ENCODE measurements around the gene FAM237B.
"Not testable (repeated sequence)": the region's sequence is repeated elsewhere in the genome, so short reads cannot be mapped to it uniquely, and the experiment has no call there.

FAM237B gene

DNA sequence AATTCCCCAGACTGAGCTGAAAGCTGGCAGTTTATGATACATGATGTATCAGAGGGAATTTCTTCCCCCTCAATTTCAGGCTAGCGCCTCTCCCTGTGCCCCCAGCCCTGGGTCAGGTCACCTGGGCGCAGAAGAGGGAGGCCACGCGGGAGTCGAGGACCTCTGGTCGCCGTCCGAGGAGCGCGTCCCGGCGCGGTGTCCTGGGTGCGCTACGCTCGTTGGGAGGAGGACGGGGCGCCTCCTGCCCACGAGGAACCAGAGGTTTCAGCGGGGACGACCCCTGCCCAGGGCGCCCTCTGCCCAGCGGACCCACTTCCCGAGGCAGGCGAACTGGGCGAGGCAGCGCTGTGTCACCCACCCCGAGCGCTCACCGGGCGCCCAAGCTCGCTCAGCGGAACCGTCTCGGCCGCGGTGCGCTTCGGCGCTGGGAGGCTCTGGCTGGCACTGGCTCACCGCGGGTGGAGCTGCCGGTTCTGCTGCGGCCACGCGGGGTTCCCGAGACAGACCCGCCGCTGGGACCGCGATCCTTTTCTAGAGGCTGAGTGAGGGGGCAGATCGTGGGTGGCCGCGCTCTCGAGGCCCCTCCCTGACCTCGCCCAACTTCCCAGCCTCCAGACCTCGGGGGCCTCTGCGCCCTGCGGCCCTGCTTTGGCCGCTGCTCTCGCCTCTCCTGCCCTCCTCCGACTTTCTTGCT is at the start of gene FAM237B:
FAM237B (minus strand) TSS at position 504 of the 694 bp plus-strand sequence. CDS start 1,556 bp downstream, outside the sequence.
- H3K4me1 Mint-ChIP-seq (ENCODE audit: low read depth): peaks cover 12% of the 10 kb centered on the region
- no peaks in the 10 kb centered on the region for H3K9me3 Mint-ChIP-seq
- peaks cover 62% of the 10 kb centered on the region for H3K27me3 Mint-ChIP-seq
- H3K27ac Mint-ChIP-seq: no peak within 1 kb of the TSS
- H3K4me3 Mint-ChIP-seq: peak within 1 kb of the TSS; percentile 52
- H3K36me3 Mint-ChIP-seq (ENCODE audit: low read depth): no peaks in the 10 kb centered on the region

DNA sequence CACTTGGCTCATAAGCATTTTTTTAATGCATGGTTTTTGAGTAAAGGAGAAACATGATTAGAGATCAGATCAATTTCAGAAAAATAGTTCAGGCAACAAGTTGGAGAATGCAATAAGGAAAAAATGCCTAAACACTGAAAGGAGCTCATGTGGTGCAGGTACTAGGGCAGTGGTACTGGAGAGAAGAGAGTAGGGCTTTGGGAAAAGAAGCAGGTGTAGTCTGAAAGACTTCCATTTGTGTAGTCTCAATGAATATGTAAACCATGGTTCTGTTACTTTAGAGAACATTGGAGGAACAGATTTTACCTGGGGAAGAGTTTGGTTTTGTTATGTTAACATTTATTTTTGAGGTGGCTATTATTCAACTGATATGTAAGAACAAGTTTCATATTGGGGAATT is 30.9 kb upstream of the FAM237B start:
- Mint-ChIP-seq H3K9me3 (peaks cover 5% of the 10 kb centered on the region), H3K4me1 (ENCODE audit: low read depth) (peaks cover 37% of the 10 kb centered on the region), H3K4me3 (no peak overlapping the region), H3K27ac (no peak overlapping the region), H3K27me3 (no peaks in the 10 kb centered on the region), H3K36me3 (ENCODE audit: low read depth) (peaks cover 69% of the 10 kb centered on the region)

DNA sequence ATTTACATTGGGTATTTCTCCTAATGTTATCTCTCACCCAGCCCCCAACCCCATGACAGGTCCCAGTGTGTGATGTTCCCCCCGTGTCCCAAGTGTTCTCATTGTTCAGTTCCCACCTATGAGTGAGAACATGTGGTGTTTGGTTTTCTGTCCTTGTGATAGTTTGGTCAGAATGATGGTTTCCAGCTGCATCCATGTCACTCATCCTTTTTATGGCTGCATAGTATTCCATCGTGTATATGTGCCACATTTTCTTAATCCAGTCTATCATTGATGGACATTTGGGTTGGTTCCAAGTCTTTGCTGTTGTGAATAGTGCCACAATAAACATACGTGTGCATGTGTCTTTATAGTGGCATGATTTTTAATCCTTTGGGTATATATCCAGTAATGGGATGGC is 28.9 kb upstream of the FAM237B start:
- H3K36me3 Mint-ChIP-seq (ENCODE audit: low read depth): peaks cover 51% of the 10 kb centered on the region

DNA sequence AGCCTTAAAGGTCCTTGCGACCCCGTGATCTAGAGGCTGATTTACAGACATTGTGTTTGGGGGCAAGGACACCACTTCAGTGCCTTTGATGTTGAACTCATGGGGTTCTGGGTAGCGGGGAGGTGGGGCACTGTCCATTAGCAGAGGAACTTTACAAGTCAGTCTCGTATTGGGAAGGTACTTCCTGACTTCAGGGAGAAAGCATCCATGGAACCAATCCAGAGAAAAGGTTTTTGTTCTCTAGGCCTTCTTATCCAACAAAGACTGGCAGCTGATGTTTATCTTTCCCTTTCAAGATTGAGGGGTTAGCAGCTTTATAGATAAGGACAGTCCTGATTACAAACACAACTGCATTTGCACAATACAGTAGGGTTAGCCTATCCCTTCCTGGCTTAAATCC is 28.2 kb upstream of the FAM237B start:
- Mint-ChIP-seq H3K27ac (no peak overlapping the region), H3K27me3 (no peaks in the 10 kb centered on the region), H3K4me3 (no peak overlapping the region)

More for the DNA sequence above, 28.9 kb upstream of the FAM237B start:
- not testable (repeated sequence) for H3K27me3 Mint-ChIP-seq, H3K4me3 Mint-ChIP-seq, H3K27ac Mint-ChIP-seq, H3K9me3 Mint-ChIP-seq
- peaks cover 52% of the 10 kb centered on the region for H3K4me1 Mint-ChIP-seq (ENCODE audit: low read depth)

DNA sequence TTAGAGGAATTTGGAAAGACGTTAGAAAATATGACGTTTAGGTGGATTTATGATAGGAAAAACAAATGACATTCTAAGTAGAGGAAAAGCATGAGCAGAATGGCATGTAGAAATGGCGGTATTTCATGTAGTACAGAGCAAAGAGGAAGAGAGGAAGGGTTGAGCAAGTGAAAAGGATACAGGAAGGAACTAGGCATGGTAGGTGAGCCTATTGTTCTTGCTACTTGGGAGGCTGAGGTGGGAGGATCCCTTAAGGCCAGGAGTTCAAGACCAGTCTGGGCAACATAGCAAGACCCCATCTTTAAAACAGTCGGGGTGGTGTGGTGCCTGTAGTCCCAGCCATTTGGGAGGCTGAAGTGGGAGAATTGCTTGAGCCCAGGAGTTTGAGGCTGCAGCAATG is 26.7 kb upstream of the FAM237B start:
- Mint-ChIP-seq H3K36me3 (ENCODE audit: low read depth) (peaks cover 32% of the 10 kb centered on the region), H3K9me3 (no peaks in the 10 kb centered on the region), H3K27me3 (no peaks in the 10 kb centered on the region), H3K4me1 (ENCODE audit: low read depth) (peaks cover 54% of the 10 kb centered on the region), H3K4me3 (peak overlapping the region; percentile 95), H3K27ac (peak overlapping the region; percentile 12)

More for the DNA sequence above, 28.2 kb upstream of the FAM237B start:
- H3K36me3 Mint-ChIP-seq (ENCODE audit: low read depth): peaks cover 44% of the 10 kb centered on the region
- peaks cover 54% of the 10 kb centered on the region for H3K4me1 Mint-ChIP-seq (ENCODE audit: low read depth)
- H3K9me3 Mint-ChIP-seq: no peaks in the 10 kb centered on the region

DNA sequence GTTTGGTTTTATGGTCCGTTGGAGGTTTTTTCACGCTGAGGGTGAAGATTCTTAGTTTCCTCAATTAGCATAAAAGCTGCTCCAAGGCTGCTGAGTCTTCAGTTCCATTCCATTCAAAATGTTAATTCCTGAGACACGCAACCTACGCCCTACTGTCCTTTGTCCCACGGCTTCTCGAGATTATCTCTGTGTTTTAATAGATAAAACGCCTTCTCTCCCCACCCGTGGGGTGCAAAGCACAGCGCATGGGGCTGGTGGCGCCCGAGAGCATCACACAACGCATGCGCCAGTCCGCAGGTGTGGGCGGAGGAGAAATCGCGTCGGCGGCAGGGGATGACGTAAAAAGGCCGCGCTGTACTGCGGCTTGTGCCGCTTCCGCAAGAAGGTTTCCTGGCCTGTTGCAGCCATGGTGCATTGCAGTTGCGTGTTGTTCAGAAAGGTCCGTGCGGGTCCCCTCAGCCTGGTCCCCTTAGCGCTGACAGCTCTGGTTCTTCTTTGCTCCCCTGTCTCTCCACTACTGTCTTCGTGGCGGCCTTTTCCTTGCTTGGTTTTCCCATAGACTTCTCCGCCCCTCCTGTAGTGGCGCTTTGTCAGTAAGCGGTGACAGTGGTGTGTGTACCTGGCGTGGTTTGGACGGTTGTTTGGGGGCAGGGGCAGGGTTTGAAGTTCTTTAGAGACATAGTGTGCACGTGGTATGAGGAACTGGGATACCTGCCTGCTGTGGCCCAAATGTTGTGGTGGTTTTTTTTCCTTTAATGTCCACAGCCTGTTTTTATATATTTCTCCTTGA is 25.4 kb upstream of the FAM237B start, which contains the start of gene GTPBP10:
GTPBP10 (plus strand) TSS at position 381 of the 790 bp plus-strand sequence; CDS start at position 407, 26 bp downstream.
- peak within 1 kb of the TSS; percentile 97 for H3K27ac Mint-ChIP-seq
- H3K27me3 Mint-ChIP-seq: no peaks in the 10 kb centered on the region
- no peaks in the 10 kb centered on the region for H3K9me3 Mint-ChIP-seq
- H3K36me3 Mint-ChIP-seq (ENCODE audit: low read depth): peaks cover 23% of the 10 kb centered on the region
- peak within 1 kb of the TSS; percentile 95 for H3K4me3 Mint-ChIP-seq
- H3K4me1 Mint-ChIP-seq (ENCODE audit: low read depth): peaks cover 47% of the 10 kb centered on the region

DNA sequence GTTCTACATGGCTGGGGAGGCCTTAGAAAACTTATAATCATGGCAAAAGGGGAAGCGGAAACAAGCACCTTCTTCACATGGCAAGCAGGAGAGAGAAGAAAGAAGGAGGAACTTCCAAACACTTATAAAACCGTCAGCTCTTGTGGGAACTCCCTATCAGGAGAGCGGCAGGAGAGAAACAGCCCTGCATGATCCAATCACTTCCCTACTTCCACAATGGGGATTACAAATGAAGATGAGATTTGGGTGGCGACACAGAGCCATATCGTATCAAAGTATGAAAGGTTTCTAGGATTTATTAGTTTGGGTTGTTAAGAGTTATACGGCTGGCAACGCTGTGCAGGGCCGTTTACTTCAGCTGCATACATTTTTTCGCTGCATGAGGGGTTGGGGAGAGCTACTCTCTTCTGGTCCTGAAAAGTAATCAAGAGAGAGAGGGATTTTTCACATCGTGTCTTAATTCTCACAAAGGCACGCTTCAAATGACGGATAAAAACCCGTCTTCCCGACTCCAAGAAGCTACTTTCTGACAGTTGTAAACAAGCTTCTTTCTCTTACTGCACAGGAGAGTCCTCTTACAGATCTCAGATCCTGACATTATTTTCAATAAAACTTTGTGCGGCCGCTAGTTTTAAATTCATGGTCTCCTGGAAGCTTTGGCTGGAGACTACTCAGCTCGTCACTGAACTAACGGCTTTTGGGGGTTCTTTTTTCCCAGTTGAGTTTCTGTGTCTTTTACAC is 24.7 kb upstream of the FAM237B start:
- Mint-ChIP-seq H3K27me3 (no peaks in the 10 kb centered on the region), H3K4me3 (peak overlapping the region; percentile 95), H3K9me3 (no peaks in the 10 kb centered on the region), H3K36me3 (ENCODE audit: low read depth) (peaks cover 21% of the 10 kb centered on the region), H3K27ac (peak overlapping the region; percentile 97), H3K4me1 (ENCODE audit: low read depth) (peaks cover 45% of the 10 kb centered on the region)

DNA sequence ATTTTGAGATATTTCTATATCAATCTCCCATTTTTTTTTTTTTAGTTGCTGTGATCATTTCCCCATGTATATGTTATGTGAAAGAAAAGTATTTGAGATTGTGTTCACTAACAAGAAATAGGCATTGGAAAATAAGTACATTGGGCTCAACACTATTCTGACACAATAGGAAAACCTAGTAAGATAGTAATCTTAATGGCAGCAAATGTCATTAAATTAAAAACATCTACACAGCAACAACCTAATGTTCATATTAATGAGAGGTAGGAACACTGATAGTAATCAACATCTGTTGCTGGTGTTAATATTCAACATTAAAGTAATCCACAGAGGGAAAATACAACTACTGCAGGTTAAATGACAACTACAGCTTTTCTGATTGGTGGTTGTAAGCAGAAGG is 23.9 kb upstream of the FAM237B start:
- H3K9me3 Mint-ChIP-seq: no peaks in the 10 kb centered on the region
- peaks cover 14% of the 10 kb centered on the region for H3K36me3 Mint-ChIP-seq (ENCODE audit: low read depth)
- peak overlapping the region; percentile 95 for H3K4me3 Mint-ChIP-seq
- H3K27me3 Mint-ChIP-seq: no peaks in the 10 kb centered on the region
- H3K27ac Mint-ChIP-seq: peak overlapping the region; percentile 38
- H3K4me1 Mint-ChIP-seq (ENCODE audit: low read depth): peaks cover 37% of the 10 kb centered on the region

DNA sequence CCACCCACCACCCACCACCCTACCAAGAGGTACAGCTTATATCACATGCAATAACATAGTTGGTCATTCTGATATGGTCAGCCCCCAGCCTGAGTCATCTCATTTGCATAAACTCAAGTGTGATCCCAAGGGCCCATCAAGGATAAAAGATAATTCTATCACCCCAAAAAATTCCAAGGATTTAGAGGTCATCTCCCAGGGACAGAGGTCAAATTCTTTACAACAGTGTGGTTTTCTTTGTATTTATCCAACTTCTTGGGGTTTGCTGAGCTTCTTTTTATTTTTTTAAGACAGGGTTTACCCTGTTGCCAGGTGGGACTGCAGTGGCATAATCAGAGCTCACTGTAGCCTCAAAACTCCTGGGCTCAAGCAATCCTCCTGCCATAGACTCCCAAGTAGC is 16.0 kb upstream of the FAM237B start:
- Mint-ChIP-seq H3K4me1 (ENCODE audit: low read depth) (no peaks in the 10 kb centered on the region), H3K27ac (no peak overlapping the region), H3K27me3 (peaks cover 7% of the 10 kb centered on the region), H3K36me3 (ENCODE audit: low read depth) (no peaks in the 10 kb centered on the region), H3K4me3 (no peak overlapping the region), H3K9me3 (no peaks in the 10 kb centered on the region)

DNA sequence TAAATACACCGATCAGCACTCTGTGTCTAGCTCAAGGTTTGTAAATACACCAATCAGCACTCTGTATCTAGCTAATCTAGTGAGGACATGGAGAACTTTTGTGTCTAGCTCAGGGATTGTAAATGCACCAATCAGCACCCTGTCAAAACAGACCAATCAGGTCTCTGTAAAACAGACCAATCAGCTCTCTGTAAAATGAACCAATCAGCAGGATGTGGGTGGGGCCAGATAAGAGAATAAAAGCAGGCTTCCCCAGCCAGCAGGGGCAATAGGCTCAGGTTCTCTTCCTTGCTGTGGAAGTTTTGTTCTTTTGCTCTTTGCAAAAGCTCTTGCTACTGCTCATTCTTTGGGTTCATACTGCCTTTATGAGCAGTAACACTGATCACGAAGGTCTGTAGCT is 13.8 kb upstream of the FAM237B start:
- H3K27ac Mint-ChIP-seq; H3K4me1 Mint-ChIP-seq (ENCODE audit: low read depth): not testable (repeated sequence)

DNA sequence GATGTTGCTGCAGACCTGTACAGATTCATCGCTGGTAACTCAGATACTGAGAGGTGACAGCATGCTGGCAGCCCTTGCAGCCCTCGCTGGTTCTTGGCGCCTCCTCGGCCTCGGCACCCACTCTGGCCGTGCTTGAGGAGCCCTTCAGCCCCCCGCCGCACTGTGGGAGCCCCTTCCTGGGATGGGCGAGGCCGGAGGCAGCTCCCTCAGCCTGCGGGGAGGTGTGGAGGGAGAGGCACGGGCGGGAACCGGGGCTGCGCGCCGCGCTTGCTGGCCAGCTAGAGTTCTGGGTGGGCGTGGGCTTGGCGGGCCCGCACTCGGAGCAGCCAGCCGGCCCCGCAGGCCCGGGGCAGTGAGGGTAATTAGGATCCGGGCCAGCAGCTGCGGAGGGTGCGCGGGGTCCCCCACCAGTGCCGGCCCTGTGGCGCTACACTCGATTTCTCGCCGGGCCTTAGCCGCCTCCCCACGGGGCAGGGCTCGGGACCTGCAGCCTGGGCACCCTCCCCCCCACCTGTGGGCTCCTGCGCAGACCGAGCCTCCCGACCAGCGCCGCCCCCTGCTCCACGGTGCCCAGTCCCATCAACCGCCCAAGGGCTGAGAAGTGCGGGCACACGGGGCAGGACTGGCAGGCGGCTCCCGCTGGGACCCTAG is 13.2 kb upstream of the FAM237B start:
- Mint-ChIP-seq H3K4me1 (ENCODE audit: low read depth) (no peaks in the 10 kb centered on the region), H3K9me3 (no peaks in the 10 kb centered on the region), H3K27me3 (peaks cover 7% of the 10 kb centered on the region), H3K36me3 (ENCODE audit: low read depth) (no peaks in the 10 kb centered on the region), H3K4me3 (no peak overlapping the region), H3K27ac (no peak overlapping the region)

More for the DNA sequence above, 13.8 kb upstream of the FAM237B start:
- H3K27me3 Mint-ChIP-seq; H3K4me3 Mint-ChIP-seq; H3K9me3 Mint-ChIP-seq; H3K36me3 Mint-ChIP-seq (ENCODE audit: low read depth): not testable (repeated sequence)

DNA sequence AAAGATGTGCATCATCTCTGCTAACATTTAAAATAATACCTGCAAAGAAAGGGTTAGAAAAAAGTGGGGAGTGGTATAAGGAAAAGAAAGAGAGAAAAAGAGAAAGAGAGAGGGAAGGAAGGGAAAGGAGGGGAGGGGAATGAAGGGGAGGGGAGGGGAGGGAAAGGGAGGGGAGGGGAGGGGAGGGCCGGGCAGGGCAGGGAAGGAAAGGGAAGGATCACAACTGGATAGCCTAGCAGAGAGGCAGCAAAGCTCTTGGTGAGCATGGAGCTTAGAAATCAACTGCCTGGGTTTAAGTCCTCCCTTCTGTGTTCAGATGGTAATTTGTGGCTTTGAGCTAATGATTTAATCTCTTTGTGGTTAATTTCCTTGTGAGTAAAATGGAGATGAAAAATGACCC is 5.4 kb upstream of the FAM237B start:
- H3K4me1 Mint-ChIP-seq (ENCODE audit: low read depth): peaks cover 2% of the 10 kb centered on the region
- no peak overlapping the region for H3K4me3 Mint-ChIP-seq
- no peak overlapping the region for H3K27ac Mint-ChIP-seq
- peaks cover 18% of the 10 kb centered on the region for H3K27me3 Mint-ChIP-seq
- H3K9me3 Mint-ChIP-seq: no peaks in the 10 kb centered on the region
- no peaks in the 10 kb centered on the region for H3K36me3 Mint-ChIP-seq (ENCODE audit: low read depth)

DNA sequence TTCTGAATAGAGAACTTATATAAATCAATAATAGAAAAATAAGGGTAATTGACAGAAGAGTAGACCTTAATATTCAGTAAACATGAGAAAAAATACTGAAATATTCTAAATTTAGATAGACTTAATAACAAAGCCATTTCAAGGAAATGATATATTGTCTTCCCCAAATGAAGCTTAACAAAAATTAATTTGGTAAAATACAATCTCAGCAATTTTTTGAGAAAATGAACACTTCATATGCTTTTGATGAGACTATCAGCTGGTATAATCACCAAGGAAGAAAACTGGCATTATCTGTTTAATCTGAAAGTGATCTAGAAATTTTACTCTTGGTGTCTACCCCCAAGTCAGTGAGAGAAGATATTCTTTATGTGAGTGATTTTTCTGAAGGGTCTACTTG is 1.7 kb upstream of the FAM237B start:
- H3K27me3 Mint-ChIP-seq: peaks cover 47% of the 10 kb centered on the region
- no peak overlapping the region for H3K27ac Mint-ChIP-seq
- H3K4me1 Mint-ChIP-seq (ENCODE audit: low read depth): peaks cover 12% of the 10 kb centered on the region

DNA sequence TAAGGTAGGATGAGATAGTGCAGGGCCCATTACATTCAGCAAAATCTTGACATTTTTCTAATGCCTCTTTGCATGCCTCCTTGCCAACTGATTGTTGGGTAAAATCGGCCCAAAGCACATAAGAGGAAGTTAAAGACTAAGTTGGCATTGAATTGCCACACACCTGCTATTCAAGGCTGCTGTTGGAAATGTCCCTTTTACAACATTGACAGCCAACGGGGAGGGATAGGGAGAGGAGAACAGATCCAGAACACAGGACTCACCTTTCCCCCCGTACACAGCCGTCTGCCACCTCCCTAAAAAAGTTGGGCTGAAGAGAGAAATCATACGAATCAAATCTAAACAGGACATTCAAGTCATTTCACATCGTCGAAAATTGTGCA is 695 bp downstream of the FAM237B start:
- H3K27me3 Mint-ChIP-seq: peaks cover 62% of the 10 kb centered on the region
- peak overlapping the region; percentile 25 for H3K4me3 Mint-ChIP-seq
- no peak overlapping the region for H3K27ac Mint-ChIP-seq
- peaks cover 12% of the 10 kb centered on the region for H3K4me1 Mint-ChIP-seq (ENCODE audit: low read depth)
- no peaks in the 10 kb centered on the region for H3K9me3 Mint-ChIP-seq
- H3K36me3 Mint-ChIP-seq (ENCODE audit: low read depth): no peaks in the 10 kb centered on the region

More for the DNA sequence above, 1.7 kb upstream of the FAM237B start:
- no peaks in the 10 kb centered on the region for H3K9me3 Mint-ChIP-seq
- H3K4me3 Mint-ChIP-seq: no peak overlapping the region
- no peaks in the 10 kb centered on the region for H3K36me3 Mint-ChIP-seq (ENCODE audit: low read depth)
